ENCODE data around the gene CST7. TPM values are rescaled to one million over a fixed set of nuclear protein-coding genes. Genes with fewer than 3 reads are reported as not detected.

CST7 gene
- total and polyA plus RNA-seq, 2 of the 13 experiments (the other 11 are each of a cell fraction or from before 2014, with no cell fraction given), result not detected

DNA sequence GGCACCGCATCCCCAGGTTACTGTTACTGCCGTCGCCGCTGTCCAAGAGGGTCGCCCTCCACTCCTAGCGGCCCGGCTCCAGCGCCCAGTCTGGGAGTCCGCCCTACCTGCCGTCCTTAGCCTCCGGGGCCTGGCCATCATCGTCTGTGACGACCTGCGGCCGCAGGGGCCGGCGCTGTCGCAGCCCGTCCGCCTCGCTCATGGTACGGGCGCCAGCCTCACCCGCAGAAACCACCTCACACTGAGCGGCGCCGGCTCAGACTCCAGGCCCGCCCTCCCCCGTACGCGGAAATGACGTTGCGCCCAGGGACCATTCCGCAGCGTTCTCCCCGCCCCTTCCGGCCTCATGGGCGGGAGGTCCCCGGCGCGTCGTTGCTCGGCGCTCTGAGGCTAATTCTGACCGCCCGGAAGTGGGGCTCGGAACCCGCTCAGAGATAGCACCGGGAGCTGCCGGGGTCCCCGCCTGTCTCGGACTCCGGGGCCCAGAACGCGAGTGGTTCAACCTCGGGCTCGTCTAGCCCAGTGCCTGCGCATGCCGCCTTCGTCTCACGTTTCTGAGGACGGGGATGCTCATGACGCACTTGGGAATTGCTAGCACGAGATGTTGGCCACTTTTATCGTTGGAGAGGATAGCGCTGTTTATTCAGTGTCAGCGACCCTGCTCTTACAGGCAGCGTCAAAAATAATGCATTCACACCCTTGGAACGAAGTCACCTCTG, 43.6 kb downstream of the CST7 start, which contains the start of gene APMAP (continued):
- TF ChIP-seq, protein P1, sequence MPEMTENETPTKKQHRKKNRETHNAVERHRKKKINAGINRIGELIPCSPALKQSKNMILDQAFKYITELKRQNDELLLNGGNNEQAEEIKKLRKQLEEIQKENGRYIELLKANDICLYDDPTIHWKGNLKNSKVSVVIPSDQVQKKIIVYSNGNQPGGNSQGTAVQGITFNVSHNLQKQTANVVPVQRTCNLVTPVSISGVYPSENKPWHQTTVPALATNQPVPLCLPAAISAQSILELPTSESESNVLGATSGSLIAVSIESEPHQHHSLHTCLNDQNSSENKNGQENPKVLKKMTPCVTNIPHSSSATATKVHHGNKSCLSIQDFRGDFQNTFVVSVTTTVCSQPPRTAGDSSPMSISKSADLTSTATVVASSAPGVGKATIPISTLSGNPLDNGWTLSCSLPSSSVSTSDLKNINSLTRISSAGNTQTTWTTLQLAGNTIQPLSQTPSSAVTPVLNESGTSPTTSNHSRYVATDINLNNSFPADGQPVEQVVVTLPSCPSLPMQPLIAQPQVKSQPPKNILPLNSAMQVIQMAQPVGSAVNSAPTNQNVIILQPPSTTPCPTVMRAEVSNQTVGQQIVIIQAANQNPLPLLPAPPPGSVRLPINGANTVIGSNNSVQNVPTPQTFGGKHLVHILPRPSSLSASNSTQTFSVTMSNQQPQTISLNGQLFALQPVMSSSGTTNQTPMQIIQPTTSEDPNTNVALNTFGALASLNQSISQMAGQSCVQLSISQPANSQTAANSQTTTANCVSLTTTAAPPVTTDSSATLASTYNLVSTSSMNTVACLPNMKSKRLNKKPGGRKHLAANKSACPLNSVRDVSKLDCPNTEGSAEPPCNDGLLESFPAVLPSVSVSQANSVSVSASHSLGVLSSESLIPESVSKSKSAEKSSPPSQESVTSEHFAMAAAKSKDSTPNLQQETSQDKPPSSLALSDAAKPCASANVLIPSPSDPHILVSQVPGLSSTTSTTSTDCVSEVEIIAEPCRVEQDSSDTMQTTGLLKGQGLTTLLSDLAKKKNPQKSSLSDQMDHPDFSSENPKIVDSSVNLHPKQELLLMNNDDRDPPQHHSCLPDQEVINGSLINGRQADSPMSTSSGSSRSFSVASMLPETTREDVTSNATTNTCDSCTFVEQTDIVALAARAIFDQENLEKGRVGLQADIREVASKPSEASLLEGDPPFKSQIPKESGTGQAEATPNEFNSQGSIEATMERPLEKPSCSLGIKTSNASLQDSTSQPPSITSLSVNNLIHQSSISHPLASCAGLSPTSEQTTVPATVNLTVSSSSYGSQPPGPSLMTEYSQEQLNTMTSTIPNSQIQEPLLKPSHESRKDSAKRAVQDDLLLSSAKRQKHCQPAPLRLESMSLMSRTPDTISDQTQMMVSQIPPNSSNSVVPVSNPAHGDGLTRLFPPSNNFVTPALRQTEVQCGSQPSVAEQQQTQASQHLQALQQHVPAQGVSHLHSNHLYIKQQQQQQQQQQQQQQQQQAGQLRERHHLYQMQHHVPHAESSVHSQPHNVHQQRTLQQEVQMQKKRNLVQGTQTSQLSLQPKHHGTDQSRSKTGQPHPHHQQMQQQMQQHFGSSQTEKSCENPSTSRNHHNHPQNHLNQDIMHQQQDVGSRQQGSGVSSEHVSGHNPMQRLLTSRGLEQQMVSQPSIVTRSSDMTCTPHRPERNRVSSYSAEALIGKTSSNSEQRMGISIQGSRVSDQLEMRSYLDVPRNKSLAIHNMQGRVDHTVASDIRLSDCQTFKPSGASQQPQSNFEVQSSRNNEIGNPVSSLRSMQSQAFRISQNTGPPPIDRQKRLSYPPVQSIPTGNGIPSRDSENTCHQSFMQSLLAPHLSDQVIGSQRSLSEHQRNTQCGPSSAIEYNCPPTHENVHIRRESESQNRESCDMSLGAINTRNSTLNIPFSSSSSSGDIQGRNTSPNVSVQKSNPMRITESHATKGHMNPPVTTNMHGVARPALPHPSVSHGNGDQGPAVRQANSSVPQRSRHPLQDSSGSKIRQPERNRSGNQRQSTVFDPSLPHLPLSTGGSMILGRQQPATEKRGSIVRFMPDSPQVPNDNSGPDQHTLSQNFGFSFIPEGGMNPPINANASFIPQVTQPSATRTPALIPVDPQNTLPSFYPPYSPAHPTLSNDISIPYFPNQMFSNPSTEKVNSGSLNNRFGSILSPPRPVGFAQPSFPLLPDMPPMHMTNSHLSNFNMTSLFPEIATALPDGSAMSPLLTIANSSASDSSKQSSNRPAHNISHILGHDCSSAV (CRISPR knock-in tag; IDR thresholded peaks at IDR 0.05; ENCODE audit: borderline replicate concordance), result 0 out of 2 replicates have a peak, but pooled peaks have one; percentile 57
- TF ChIP-seq, protein P2, sequence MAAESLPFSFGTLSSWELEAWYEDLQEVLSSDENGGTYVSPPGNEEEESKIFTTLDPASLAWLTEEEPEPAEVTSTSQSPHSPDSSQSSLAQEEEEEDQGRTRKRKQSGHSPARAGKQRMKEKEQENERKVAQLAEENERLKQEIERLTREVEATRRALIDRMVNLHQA (CRISPR knock-in tag; IDR thresholded peaks at IDR 0.05), result no peak
- peak; percentile 92 for TF ChIP-seq ZNF317 (CRISPR knock-in tag; IDR thresholded peaks at IDR 0.05)
- TF ChIP-seq NR2C2 (CRISPR knock-in tag; IDR thresholded peaks at IDR 0.05; ENCODE audit: borderline replicate concordance), result peak; percentile 80; the same call in 1 of the 2 replicates
- peak; percentile 74; the same call in 1 of the 2 replicates for TF ChIP-seq ZSCAN22 (CRISPR knock-in tag; IDR thresholded peaks at IDR 0.05)
- peak; percentile 95 for TF ChIP-seq ZNF441 (CRISPR knock-in tag; IDR thresholded peaks at IDR 0.05; ENCODE audit: borderline replicate concordance)
- TF ChIP-seq MED1 (CRISPR knock-in tag; IDR thresholded peaks at IDR 0.05), result peak; percentile 89
- TF ChIP-seq ZNF737 (CRISPR knock-in tag; IDR thresholded peaks at IDR 0.05; ENCODE audit: borderline replicate concordance), result peak; percentile 89; the same call in 1 of the 2 replicates
- TF ChIP-seq, protein P3, sequence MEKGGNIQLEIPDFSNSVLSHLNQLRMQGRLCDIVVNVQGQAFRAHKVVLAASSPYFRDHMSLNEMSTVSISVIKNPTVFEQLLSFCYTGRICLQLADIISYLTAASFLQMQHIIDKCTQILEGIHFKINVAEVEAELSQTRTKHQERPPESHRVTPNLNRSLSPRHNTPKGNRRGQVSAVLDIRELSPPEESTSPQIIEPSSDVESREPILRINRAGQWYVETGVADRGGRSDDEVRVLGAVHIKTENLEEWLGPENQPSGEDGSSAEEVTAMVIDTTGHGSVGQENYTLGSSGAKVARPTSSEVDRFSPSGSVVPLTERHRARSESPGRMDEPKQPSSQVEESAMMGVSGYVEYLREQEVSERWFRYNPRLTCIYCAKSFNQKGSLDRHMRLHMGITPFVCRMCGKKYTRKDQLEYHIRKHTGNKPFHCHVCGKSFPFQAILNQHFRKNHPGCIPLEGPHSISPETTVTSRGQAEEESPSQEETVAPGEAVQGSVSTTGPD (CRISPR knock-in tag; IDR thresholded peaks at IDR 0.05), result 0 out of 2 replicates have a peak, but pooled peaks have one; percentile 70
- TF ChIP-seq, protein P4, sequence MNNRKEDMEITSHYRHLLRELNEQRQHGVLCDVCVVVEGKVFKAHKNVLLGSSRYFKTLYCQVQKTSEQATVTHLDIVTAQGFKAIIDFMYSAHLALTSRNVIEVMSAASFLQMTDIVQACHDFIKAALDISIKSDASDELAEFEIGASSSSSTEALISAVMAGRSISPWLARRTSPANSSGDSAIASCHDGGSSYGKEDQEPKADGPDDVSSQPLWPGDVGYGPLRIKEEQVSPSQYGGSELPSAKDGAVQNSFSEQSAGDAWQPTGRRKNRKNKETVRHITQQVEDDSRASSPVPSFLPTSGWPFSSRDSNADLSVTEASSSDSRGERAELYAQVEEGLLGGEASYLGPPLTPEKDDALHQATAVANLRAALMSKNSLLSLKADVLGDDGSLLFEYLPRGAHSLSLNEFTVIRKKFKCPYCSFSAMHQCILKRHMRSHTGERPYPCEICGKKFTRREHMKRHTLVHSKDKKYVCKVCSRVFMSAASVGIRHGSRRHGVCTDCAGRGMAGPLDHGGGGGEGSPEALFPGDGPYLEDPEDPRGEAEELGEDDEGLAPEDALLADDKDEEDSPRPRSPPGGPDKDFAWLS (CRISPR knock-in tag; IDR thresholded peaks at IDR 0.05; ENCODE audit: borderline replicate concordance), result peak; percentile 23; the same call in 1 of the 2 replicates
- TF ChIP-seq, protein P5, sequence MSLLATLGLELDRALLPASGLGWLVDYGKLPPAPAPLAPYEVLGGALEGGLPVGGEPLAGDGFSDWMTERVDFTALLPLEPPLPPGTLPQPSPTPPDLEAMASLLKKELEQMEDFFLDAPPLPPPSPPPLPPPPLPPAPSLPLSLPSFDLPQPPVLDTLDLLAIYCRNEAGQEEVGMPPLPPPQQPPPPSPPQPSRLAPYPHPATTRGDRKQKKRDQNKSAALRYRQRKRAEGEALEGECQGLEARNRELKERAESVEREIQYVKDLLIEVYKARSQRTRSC (CRISPR knock-in tag; IDR thresholded peaks at IDR 0.05; ENCODE audit: low read depth), result no peak; the same call in none of the 2 replicates
- TF ChIP-seq ELF3 (CRISPR knock-in tag; IDR thresholded peaks at IDR 0.05), result peak; percentile 95
- TF ChIP-seq, protein P6, sequence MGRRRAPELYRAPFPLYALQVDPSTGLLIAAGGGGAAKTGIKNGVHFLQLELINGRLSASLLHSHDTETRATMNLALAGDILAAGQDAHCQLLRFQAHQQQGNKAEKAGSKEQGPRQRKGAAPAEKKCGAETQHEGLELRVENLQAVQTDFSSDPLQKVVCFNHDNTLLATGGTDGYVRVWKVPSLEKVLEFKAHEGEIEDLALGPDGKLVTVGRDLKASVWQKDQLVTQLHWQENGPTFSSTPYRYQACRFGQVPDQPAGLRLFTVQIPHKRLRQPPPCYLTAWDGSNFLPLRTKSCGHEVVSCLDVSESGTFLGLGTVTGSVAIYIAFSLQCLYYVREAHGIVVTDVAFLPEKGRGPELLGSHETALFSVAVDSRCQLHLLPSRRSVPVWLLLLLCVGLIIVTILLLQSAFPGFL (CRISPR knock-in tag; IDR thresholded peaks at IDR 0.05), result peak; percentile 89; the same call in 1 of the 2 replicates

All from HepG2 (cell line).